Activated CD4-positive, alpha-beta T cell treated with anti-CD3 and anti-CD28 coated beads for 24 hours (primary cell): ENCODE data around the gene SPATA33.
"Not testable (repeated sequence)": the region's sequence is repeated elsewhere in the genome, so short reads cannot be mapped to it uniquely, and the experiment has no call there.

Source experiments
- DNase-seq, 2 donors: peaks; one replicate each; pipeline ENCODE4 v3.0.0-alpha.2; 2020; ENCODE audit warnings: low read depth in 2 of 2

The SPATA33 gene

DNA sequence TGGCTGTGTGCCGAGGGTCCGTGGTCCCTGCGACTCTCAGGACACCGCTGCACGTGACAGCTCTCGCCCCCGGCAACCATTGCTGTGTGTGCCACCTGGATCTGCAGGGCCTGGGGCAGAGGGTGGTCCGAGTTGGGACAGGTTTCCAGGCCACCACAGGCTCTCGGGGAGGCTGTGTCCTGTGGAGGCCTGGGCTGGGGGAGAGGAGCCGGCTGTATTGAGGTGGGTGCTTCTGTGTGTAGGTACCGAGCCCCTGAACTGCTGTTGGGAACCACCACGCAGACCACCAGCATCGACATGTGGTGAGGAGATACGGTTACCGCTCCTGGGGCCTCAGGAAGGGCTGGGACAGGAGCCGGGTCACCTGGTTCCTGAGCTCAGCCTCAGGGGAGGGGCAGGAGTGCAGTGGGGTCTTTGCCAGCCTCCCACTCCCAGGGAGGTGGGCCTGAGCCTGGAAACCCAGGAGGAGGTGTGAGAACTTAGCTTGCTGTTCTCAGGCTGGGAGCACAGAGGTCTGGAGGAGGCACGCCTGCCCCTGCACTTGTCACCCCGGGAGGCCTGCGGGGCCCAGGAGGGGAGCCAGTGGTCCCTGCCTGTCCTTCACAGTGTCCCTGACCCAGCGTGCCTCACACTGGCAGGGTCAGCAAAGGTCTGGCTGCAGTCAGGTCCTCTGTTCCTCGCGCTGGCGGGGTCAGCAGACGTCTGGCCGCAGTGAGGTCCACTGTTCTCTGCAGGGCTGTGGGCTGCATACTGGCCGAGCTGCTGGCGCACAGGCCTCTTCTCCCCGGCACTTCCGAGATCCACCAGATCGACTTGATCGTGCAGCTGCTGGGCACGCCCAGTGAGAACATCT is 36.5 kb downstream of the SPATA33 start:
- no peak for DNase-seq

DNA sequence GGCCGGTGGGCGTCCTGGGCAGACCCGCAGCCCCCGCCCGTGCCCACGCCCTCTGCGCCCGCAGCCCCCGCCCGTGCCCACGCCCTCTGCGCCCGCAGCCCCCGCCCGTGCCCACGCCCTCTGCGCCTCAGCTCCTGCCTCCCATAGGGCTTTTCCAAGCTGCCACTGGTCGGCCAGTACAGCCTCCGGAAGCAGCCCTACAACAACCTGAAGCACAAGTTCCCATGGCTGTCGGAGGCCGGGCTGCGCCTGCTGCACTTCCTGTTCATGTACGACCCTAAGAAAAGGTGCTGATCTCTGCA is 37.1 kb downstream of the SPATA33 start:
- DNase-seq = not testable (repeated sequence)

GRCh38 chr16:89695086-89695874 is 37.6 kb downstream of the SPATA33 start:
- no peak for DNase-seq

GRCh38 chr16:89695875-89696669 is 38.4 kb downstream of the SPATA33 start:
- DNase-seq = no peak

DNA sequence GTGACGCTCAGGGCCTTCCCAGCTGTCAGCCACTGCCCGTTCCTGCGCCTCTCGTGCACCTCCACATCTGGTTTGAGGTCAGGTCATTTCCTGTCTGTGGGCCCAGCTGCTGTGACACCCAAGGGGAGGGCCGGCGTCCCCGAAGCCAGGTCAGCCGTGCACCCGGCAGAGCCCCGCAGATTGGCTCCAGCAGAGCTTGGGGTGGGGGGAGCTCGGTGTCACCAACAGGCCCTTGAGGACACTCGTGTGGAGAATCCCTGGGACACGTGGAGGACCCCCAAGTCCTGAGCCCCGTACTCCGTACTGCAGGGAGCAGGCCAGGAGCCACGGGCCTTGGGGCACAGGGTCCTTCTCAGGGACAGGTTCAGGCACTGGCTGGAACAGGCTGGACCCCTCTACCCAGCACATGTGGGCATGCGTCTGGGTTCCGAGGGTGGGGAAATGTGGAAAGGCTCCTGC is 39.1 kb downstream of the SPATA33 start:
- DNase-seq = no peak

DNA sequence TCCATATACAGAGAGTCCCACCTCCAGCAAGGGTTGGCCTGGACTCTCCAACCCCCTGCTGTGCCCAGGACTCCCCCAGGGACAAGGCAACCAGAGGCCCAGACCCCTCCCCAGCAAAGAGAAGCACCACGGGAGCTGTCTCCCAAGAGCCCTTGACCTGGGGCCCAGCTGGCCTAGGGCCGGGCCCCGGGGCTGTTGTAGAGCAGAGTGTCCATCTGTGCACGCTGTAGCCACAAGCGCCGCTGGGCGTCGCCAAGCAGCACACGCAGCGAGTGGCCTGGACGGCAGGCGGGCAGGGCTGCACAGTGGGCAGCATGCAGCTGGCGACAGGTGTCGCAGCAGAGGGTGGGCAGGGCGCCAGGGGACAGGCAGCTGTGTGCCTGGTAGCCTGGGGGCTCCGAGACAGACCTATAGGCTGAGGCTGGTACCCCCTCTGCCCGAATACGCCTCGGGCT is 39.6 kb downstream of the SPATA33 start:
- no peak for DNase-seq

DNA sequence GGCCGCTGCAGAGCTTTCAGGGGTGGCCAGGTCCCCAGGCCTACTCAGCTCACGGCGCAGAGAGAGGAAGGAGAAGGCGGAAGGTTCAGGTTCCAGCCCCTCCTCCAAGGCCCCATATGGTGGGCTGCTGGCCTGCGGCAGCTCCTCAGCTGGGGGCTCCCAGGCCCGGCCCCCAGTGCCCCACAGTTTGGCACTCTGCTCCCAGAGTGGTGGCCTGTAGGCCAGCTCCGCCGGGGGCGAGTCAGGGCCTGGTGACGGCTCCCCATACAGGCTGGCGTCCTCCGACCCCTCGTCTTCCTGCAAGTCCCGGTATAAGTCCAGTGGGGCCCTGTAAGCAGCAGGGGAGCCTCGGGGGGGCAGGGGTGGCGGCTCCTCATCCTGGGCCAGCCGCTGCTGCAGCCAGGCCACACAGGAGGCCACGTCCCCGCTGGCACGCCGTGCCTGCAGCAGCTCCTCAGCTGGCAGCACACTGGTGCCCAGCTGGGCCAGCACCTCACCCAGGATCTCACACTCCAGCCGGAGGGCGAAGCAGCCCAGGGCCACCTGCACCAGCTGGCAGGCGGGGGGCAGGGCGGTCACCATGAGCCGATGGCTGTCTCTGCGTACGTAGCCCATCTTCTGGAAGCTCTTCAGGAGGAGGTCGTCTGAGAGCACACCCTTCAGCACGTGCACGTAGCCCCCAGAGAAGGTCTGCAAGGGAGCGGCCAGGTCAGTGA is 40.1 kb downstream of the SPATA33 start:
- DNase-seq = no peak

DNA sequence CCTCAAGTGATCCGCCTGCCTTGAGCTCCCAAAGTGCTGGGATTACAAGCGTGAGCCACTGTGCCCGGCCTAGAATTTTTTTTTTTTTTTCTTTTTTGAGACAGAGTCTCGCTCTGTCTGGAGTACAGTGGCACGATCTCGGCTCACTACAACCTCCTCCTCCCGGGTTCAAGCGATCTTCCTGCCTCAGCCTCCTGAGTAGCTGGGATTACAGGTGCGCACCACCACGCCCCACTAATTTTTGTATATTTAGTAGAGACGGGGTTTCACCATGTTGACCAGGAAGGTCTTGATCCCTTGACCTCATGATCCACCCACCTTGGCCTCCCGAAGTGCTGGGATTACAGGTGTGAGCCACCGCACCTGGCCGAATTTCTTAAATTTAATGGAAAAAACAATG is 41.1 kb downstream of the SPATA33 start:
- not testable (repeated sequence) for DNase-seq

DNA sequence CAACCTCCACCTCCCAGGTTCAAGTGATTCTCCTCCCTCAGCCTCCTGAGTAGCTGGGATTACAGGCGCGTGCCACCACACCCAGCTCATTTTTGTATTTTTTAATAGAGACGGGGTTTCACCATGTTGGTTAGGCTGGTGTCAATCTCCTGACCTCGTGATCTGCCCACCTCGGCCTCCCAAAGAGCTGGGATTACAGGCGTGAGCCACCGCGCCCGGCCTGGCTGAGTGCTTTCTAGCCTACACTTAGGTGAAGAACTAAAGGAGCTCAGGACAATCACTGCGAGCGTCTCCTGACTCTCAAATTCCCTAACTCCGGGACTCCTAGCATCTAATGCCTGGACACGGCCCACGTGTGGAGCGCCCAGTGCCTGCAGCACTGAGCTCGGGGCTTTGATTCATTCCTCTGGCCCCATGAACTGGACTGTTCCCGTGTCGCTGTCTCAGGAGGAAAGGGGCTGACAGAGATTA is 42.0 kb downstream of the SPATA33 start:
- not testable (repeated sequence) for DNase-seq

- DNase-seq = peak; percentile 95 to 99
These were observed 42.5 kb downstream of the SPATA33 start for GRCh38 chr16:89700100-89700648.

- DNase-seq = no peak
These were observed 43.2 kb downstream of the SPATA33 start for GRCh38 chr16:89700649-89701424.

DNA sequence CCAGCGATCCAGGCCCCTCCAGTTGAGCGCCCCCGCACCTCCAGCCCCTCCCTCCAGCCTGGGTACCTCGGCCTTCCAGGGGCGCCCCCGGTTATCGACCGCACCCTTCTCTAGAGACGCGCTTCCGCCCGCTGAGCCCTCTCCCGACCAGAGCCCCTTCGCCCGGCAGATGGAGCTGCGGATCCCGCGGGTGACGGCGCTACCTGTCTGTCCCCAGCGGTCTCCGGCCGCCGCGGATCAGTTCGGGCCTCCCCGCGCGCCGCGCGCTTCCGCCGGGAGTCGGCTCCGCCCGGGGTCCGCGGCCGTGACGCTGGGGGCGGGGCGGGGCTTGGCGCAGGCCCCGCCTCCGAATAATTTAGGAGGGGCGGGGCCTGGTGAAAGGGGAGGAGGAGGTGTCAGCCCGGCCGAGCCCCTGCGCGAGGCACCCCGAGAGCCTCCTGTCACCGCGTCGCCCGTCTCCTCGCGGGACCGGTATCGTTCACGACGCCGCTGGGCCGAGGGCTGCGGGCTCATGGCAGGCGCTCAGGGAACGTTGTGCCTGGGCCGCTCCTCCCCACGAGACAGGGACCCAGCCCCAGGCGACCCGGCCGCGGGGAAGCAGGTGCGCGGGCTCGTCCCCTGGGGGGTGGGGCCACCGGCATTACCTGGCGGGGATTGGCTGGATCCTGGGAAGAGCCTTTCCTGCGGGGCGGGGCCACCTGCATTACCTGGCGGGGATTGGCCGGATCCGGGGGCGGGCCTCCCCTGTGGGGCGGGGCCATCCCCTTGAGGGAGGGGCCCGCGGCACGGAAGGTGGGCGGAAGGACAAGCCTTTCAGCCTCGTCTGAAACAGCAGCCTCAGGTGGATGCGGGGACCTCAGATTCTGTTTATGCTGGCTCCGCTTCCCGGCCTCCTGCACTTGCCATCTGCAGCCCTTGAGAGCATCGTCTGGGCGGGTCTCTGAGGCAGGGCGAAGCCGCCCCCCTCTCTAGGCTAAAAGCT is 44.1 kb downstream of the SPATA33 start, which contains the start of gene SPATA2L:
Gene SPATA2L (minus strand): TSS at position 281 of the 982 bp plus-strand sequence. CDS start 473 bp downstream, outside the sequence.
- DNase-seq = peak; percentile 95

- no peak for DNase-seq
These were observed 46.6 kb downstream of the SPATA33 start for GRCh38 chr16:89704281-89704680.

- DNase-seq = no peak
These were observed 47.4 kb downstream of the SPATA33 start for GRCh38 chr16:89705006-89705405.

- no peak for DNase-seq
These were observed 49.1 kb downstream of the SPATA33 start for GRCh38 chr16:89706518-89707260.

DNA sequence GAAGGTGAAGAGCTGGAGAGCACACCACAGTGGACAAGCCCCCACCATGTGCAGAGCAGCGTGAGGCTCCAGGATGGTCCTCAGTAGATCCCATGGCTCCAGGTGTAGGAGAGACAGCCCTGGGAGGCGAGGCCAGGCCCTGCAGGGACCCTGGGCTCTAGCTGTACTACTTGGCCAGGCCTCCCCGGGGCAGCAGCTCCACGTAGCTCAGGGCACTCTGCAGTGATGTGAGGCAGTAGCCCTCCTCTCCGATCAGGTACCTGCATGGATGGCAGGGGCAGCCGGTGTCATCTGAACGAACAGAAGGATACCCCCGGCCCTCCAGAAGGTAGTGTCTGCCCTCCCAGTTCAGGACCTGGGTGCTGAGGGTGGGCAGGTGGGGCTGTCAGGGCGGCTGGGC is 50.1 kb downstream of the SPATA33 start:
- no peak for DNase-seq

DNA sequence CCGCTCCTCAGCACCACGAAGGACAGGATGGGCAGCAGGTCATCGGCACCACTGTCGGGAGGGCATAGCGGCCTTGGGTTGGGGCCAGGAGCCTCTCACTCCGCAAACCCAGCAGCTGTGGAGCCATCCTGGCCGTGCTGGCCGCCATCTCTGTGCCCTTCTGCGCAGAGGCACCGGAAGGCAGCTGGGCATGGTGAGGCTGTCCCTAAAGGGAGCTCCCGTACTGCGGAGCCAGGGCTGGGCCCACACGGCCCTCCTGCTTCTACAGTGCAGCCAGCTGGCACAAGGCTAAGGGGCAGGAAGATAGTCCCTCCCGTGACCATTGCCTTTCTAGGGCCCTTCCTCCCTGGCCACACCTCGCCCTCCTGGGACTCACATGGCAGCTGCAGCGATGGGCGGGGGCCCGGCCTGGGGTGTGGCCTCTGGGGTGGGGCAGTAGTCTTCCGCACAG is 50.9 kb downstream of the SPATA33 start:
- no peak for DNase-seq

DNA sequence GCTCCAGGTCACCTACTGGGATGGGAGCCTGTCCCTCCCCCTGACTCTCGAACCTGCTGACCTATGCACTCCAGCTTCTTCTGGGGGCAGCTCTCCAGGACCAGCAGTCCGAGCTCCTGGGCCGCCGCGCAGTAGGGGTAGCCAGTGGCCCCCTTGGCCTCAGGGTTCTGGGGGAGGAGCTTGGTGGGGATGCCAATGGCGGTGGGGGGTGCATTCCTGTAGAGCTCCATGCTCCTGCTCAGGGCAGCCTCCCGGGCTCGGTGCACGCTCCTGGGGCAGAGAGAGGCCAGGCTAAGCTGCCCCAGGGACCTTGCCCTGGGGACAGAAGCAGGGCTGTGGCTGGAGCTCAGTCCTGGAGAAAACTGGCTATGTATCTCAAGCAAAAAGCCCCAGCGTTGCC is 51.5 kb downstream of the SPATA33 start:
- DNase-seq = no peak
